GM10266 (cell line): ENCODE data around the gene PTCD3.

ENCODE experiments used
- DNase-seq: peaks from one replicate; pipeline ENCODE4 v3.0.0; 2012; ENCODE audit errors: extremely low spot score
- CTCF ChIP-seq: IDR thresholded peaks from 2 replicates; pipeline ENCODE4 v1.5.1; 2012; ENCODE audit warnings: mild to moderate bottlenecking, low read depth; ENCODE audit not compliant: control insufficient read depth, insufficient read depth; ENCODE audit errors: missing control alignments

PTCD3 gene

GRCh38 chr2:86066915-86067314 lies 39.1 kb upstream of the PTCD3 start:
- no peak for DNase-seq
- no peak for TF ChIP-seq CTCF

- DNase-seq = peak; percentile 38
- no peak for TF ChIP-seq CTCF
Measured at GRCh38 chr2:86068136-86068588, 37.9 kb upstream of the PTCD3 start.

- TF ChIP-seq CTCF = no peak
- DNase-seq = no peak
Measured at GRCh38 chr2:86068648-86069047, 37.4 kb upstream of the PTCD3 start.

GRCh38 chr2:86069091-86069685 lies 36.8 kb upstream of the PTCD3 start:
- no peak for TF ChIP-seq CTCF
- DNase-seq = no peak

GRCh38 chr2:86069783-86070339 lies 36.2 kb upstream of the PTCD3 start:
- TF ChIP-seq CTCF = no peak
- DNase-seq = no peak

GRCh38 chr2:86070868-86071267 lies 35.2 kb upstream of the PTCD3 start:
- TF ChIP-seq CTCF = no peak
- no peak for DNase-seq

- DNase-seq = peak; percentile 26
- no peak for TF ChIP-seq CTCF
Measured at GRCh38 chr2:86072271-86072858, 33.7 kb upstream of the PTCD3 start.
